K562 (cell line): ENCODE data around the gene ORAI1. TPM values are rescaled to one million over a fixed set of nuclear protein-coding genes. Genes with fewer than 3 reads are reported as not detected.

ENCODE experiments used
- ATAC-seq: fragments of 200-7000 bp; cut with Tn5 transposase; 3 replicates; pipeline ENCODE4 v1.9.1; 2020; ENCODE audit warnings: moderate library complexity
- BruUV-seq: library from RNA; stranded (reverse); fragments of 400-500 nt; replicated peaks from 2 replicates; lab custom pipeline; 2021; lab: Mats Ljungman, UMichigan
- CTCF ChIA-PET: fragments of 300-600 bp; formaldehyde crosslinking; extraction: SDS; loops from one replicate; lab custom pipeline; 2021; ENCODE audit warnings: low intra/inter-chr PET ratio; lab: Yijun Ruan, JAX
- POLR2A ChIA-PET: fragments of 300-600, 350-650 bp; sonication (Branson Sonifier 250); formaldehyde crosslinking; extraction: SDS; loops from one replicate; lab custom pipeline; 2021; ENCODE audit warnings: antibody characterized with exemption, inconsistent platforms; lab: Yijun Ruan, JAX
- DNase-seq, 4 experiments: peaks; one replicate each; pipeline versions ENCODE4 v3.0.0 to v3.0.0-alpha.2; 2011 to 2018; ENCODE audit warnings: low spot score in 3 of 4, mixed read lengths in 3 of 4; ENCODE audit errors: extremely low read depth in 1 of 4
- FAIRE-seq: peaks from 2 replicates; lab custom pipeline; 2011; peaks lifted over from hg19 to GRCh38; lab: Jason Lieb, UNC
- H2AFZ ChIP-seq: 2 replicates; pipeline ENCODE4 v1.6.0; 2011; ENCODE audit warnings: low read depth, low read length, control low read depth, inconsistent platforms
- H3K27ac ChIP-seq: fragments of 200-600 bp; 3 replicates; pipeline ENCODE4 v1.8.0; 2011; ENCODE audit warnings: low read depth, mild to moderate bottlenecking, control low read depth, inconsistent platforms, low read length, moderate library complexity, mixed read lengths; ENCODE audit errors: extremely low read depth
- H3K27me3 ChIP-seq, 2 experiments: fragments of 300-600 bp in 1 of 2; 2 replicates in 1 of 2; 3 replicates in 1 of 2; pipeline versions ENCODE4 v1.6.0 to v1.8.0; 2011; ENCODE audit warnings: inconsistent platforms in 2 of 2, low read length in 2 of 2, mild to moderate bottlenecking in 1 of 2, mixed read lengths in 1 of 2, moderate library complexity in 1 of 2; ENCODE audit not compliant: control insufficient read depth in 2 of 2, insufficient read depth in 2 of 2
- H3K36me3 ChIP-seq: fragments of 300-600 bp; 3 replicates; pipeline ENCODE4 v1.8.0; 2011; ENCODE audit warnings: mild to moderate bottlenecking, low read length, inconsistent platforms; ENCODE audit not compliant: control insufficient read depth, insufficient read depth
- H3K4me1 ChIP-seq, 2 experiments: fragments of 200-600 bp in 1 of 2; replicated peaks in 1 of 2; 2 replicates in 1 of 2; 3 replicates in 1 of 2; pipeline versions ENCODE4 v1.5.1 to v1.8.0; 2011; ENCODE audit warnings: inconsistent platforms in 2 of 2, low read length in 2 of 2, mild to moderate bottlenecking in 1 of 2, mixed read lengths in 1 of 2, moderate library complexity in 1 of 2; ENCODE audit not compliant: control insufficient read depth in 2 of 2, insufficient read depth in 2 of 2
- H3K4me2 ChIP-seq: 2 replicates; pipeline ENCODE4 v1.6.1; 2011; ENCODE audit warnings: low read length, control low read depth, inconsistent platforms, mixed read lengths; ENCODE audit not compliant: insufficient read depth
- H3K4me3 ChIP-seq: fragments of 200-600 bp; sonication (generic), shearing (Covaris generic); 2 replicates; pipeline ENCODE4 v1.5.1; 2016; ENCODE audit warnings: control low read depth, inconsistent platforms
- H3K79me2 ChIP-seq: fragments of 200-600 bp; 3 replicates; pipeline ENCODE4 v1.8.0; 2011; ENCODE audit warnings: low read length, inconsistent platforms; ENCODE audit not compliant: control insufficient read depth, insufficient read depth
- H3K9ac ChIP-seq, 2 experiments: 2 replicates each; pipeline versions ENCODE4 v1.6.0 to v1.6.1; 2011; ENCODE audit warnings: low read depth in 2 of 2, low read length in 2 of 2, control low read depth in 1 of 2, inconsistent platforms in 1 of 2, mild to moderate bottlenecking in 1 of 2, mixed read lengths in 1 of 2; ENCODE audit not compliant: insufficient read depth in 1 of 2
- H3K9me1 ChIP-seq: one replicate; pipeline ENCODE4 v1.6.0; 2011; ENCODE audit warnings: inconsistent platforms, mild to moderate bottlenecking, low read length, moderate library complexity; ENCODE audit not compliant: control insufficient read depth, insufficient read depth
- H3K9me3 ChIP-seq: replicated peaks from 2 replicates; pipeline ENCODE4 v1.5.1; 2011; ENCODE audit warnings: low read depth, low read length, inconsistent platforms; ENCODE audit not compliant: control insufficient read depth, insufficient read depth
- H4K20me1 ChIP-seq: replicated peaks from 2 replicates; pipeline ENCODE4 v1.6.1; 2011; ENCODE audit warnings: low read length, inconsistent platforms, mixed read lengths; ENCODE audit not compliant: control insufficient read depth, insufficient read depth
- BHLHE40 ChIP-seq: IDR thresholded peaks from 2 replicates; pipeline ENCODE4 v1.6.1; 2011; ENCODE audit warnings: low read length, improper control_type of control experiment
- CHCHD3 ChIP-seq: fragments of 250-450 bp; sonication (Bioruptor Pico); IDR thresholded peaks from 2 replicates; pipeline ENCODE4 v2.1.2; 2022; ENCODE audit warnings: mild to moderate bottlenecking
- CREM ChIP-seq: IDR thresholded peaks from 2 replicates; pipeline ENCODE4 v1.6.1; 2014; ENCODE audit warnings: antibody characterized with exemption, low read depth
- GATAD2A ChIP-seq: fragments of 450-650 bp; IDR thresholded peaks from 2 replicates; pipeline ENCODE4 v1.6.1; 2017
- HCFC1 ChIP-seq: IDR thresholded peaks from 2 replicates; pipeline ENCODE4 v1.6.1; 2012; ENCODE audit warnings: low read depth, low read length, improper control_type of control experiment
- SMARCB1 ChIP-seq: IDR thresholded peaks from 2 replicates; pipeline ENCODE4 v1.6.1; 2011; ENCODE audit warnings: improper control_type of control experiment, low read depth; ENCODE audit not compliant: insufficient read length
- TAF1 ChIP-seq: IDR thresholded peaks from 2 replicates; pipeline ENCODE4 v1.6.1; 2011; ENCODE audit warnings: mild to moderate bottlenecking, low read length, moderate library complexity; ENCODE audit not compliant: insufficient read depth, control insufficient read depth, severe bottlenecking; ENCODE audit errors: extremely low read depth
- TRIM28 ChIP-seq: fragments of 450-650 bp; IDR thresholded peaks from 2 replicates; pipeline ENCODE4 v1.6.1; 2017
- ZNF253 ChIP-seq: fragments of 250-450 bp; sonication (Bioruptor Pico); conservative IDR thresholded peaks from 2 replicates; pipeline ENCODE4 v1.6.1; 2021; ENCODE audit warnings: mild to moderate bottlenecking
- ZNF3 ChIP-seq: fragments of 250-450 bp; sonication (Bioruptor Pico); IDR thresholded peaks from 2 replicates; pipeline ENCODE4 v1.5.0; 2021; ENCODE audit warnings: mild to moderate bottlenecking, moderate library complexity
- ZNF318 ChIP-seq, 2 experiments: fragments of 450-650 bp; IDR thresholded peaks; 2 replicates each; pipeline ENCODE4 v1.6.1; 2016; ENCODE audit warnings: mild to moderate bottlenecking in 2 of 2, borderline replicate concordance in 1 of 2, low read depth in 1 of 2, moderate library complexity in 1 of 2
- WGBS: fragments of 100-300 bp; shearing (Covaris generic); methylation state at CpG from one replicate; pipeline ENCODE4 v1.1.6; 2016; ENCODE audit warnings: low coverage, mixed read lengths; ENCODE audit not compliant: insufficient coverage; ENCODE audit errors: missing lambda C conversion rate; 5-methylcytosine and 5-hydroxymethylcytosine counted together
- in situ Hi-C: fragments of 300-500 bp; cut with MboI; formaldehyde crosslinking; loops from 4 replicates; pipeline ENCODE4 v1.15.0; 2018; ENCODE audit warnings: inconsistent platforms, mixed read lengths
- intact Hi-C: fragments of 100-400 bp; cut with micrococcal nuclease; formaldehyde crosslinking; loops from 2 replicates; pipeline ENCODE4 v1.14.2; 2022
- polyA plus RNA-seq, 8 experiments: library from polyadenylated mRNA; depleted of rRNA in 4 of 8; stranded (reverse) in 5 of 8; unstranded in 3 of 8; fragments of >200 nt; fragmentation: Nextera tagmentation in 2 of 8; fragmentation: Illumina TruSeq in 1 of 8; extraction: Ambion mirVana in 2 of 8; extraction: Trizol in 1 of 8; gene quantifications; 2 replicates each; pipeline versions ENCODE4 v1.2.1 to v1.2.3, GENCODE V29; 2011 to 2014; ENCODE audit warnings: inconsistent platforms in 1 of 8, missing spikeins in 1 of 8
- total RNA-seq, 7 experiments: library from RNA; depleted of rRNA in 6 of 7; stranded (reverse); fragments of >200 nt in 6 of 7; fragmentation: Illumina TruSeq in 2 of 7; extraction: Trizol in 2 of 7; gene quantifications; 2 replicates each; pipeline versions ENCODE4 v1.2.1 to v1.2.3, GENCODE V29; 2011 to 2021; ENCODE audit warnings: low replicate concordance in 1 of 7
- TF ChIP-seq, protein P1 (sequence below): fragments of 200-800 bp; sonication (Bioruptor generic); IDR thresholded peaks from 2 replicates; pipeline ENCODE4 v1.6.1; 2017; ENCODE audit warnings: missing genetic modification characterization, missing compliant biosample characterization

Gene ORAI1
- total and polyA plus RNA-seq, 9 of the 15 experiments (the other 6 are each of a cell fraction or from before 2014, with no cell fraction given) = 2.6 to 23.8 (median 9.3) TPM

DNA sequence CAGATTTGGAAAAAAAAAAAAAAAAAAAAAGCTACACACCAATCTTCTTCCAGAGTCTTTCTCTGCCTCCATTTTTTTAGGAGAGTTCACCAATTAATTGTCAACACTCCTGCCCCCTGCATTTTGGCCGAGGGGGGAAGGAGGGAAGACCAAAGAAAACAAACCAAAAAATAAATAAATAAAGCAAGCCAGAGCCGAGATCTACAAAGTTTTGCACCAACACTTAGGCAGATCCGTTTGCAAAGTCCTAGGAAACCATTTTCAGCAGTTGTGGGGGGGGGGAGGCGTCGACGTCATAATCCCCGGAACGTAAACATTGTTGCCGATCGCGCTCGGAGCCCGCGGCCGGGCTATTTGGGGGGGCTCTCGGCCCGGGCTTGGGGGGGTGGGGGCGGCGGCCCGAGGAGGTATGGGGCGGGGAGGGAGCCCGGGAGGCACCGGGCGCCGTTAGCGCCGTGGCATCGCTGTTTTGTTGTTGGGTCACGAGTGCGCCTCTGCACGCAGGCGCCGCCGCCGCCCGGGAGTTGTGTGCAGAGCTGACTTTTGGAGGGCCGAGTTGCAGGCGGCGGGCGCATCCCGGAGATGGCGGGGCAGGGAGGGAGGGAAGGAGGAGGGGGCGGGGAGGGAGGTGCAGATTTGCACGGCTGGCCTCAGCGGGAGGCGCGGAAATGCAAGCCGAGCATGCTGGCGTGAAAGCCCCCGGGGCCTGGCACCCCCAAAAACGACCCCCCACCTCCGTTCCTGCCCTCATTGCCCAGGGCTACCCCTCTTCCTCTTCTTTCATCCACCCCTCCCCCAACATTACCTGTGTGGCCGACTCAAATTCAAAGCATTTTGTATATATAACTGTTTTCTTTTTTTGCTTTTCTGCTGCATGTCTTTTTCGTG, 46.1 kb upstream of the ORAI1 start:
- H3K27ac ChIP-seq = peak overlapping the region; percentile 88
- in situ Hi-C loops = no loop called here
- no peaks in the 10 kb centered on the region for H3K9me1 ChIP-seq
- CTCF ChIA-PET = no interaction called here
- POLR2A ChIA-PET = interaction anchor here (0.6 to 2.1 kb wide), 9 partner anchors 11 to 1490 kb away, joined by 3 to 11 read pairs (median 3); no protein-coding TSS in a partner anchor
- DNase-seq = peak; percentile 78 to 84 (median 84)
- FAIRE-seq = peak; percentile 11
- ATAC-seq = peak; percentile 79
- peak overlapping the region; percentile 90 for H2AFZ ChIP-seq
- H3K27me3 ChIP-seq = no peaks in the 10 kb centered on the region
- intact Hi-C loops = loop anchor here (2.0 kb wide), 1 partner anchor 47 kb away; the partner anchor contains the start of gene ORAI1
- peak overlapping the region; percentile 54 for H3K4me3 ChIP-seq
- H3K4me1 ChIP-seq = peaks cover 42 to 47% of the 10 kb centered on the region in 2 experiments
- no peaks in the 10 kb centered on the region for H3K9me3 ChIP-seq
- peak overlapping the region; percentile 83 for H3K4me2 ChIP-seq
- WGBS = 1% methylated on average over 15 of the region's 54 CpGs
- BruUV-seq = no TSS peak
- H3K36me3 ChIP-seq = peaks cover 5% of the 10 kb centered on the region; the same call in 1 of the 3 replicates
- H4K20me1 ChIP-seq = no peaks in the 10 kb centered on the region
- peaks cover 5% of the 10 kb centered on the region; the same call in 2 of the 3 replicates for H3K79me2 ChIP-seq
- H3K9ac ChIP-seq = peak overlapping the region; percentile 70 to 88
- peak; percentile 81; the same call in 1 of the 2 replicates for TF ChIP-seq GATAD2A
- no peak for TF ChIP-seq ZNF253 (CRISPR knock-in tag)
- no peak; the same call in 1 of the 2 replicates for TF ChIP-seq BHLHE40
- TF ChIP-seq ZNF318 (IDR thresholded peaks at IDR 0.05; ENCODE audit: borderline replicate concordance in 1 of 2, low read depth in 1 of 2) = no peak
- peak; percentile 70 for TF ChIP-seq TAF1
- no peak for TF ChIP-seq SMARCB1
- TF ChIP-seq CREM = peak; percentile 93
- TF ChIP-seq TRIM28 = no peak
- TF ChIP-seq, protein P1, sequence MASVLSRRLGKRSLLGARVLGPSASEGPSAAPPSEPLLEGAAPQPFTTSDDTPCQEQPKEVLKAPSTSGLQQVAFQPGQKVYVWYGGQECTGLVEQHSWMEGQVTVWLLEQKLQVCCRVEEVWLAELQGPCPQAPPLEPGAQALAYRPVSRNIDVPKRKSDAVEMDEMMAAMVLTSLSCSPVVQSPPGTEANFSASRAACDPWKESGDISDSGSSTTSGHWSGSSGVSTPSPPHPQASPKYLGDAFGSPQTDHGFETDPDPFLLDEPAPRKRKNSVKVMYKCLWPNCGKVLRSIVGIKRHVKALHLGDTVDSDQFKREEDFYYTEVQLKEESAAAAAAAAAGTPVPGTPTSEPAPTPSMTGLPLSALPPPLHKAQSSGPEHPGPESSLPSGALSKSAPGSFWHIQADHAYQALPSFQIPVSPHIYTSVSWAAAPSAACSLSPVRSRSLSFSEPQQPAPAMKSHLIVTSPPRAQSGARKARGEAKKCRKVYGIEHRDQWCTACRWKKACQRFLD (CRISPR knock-in tag) = no peak
- TF ChIP-seq CHCHD3 (CRISPR knock-in tag) = no peak
- no peak for TF ChIP-seq HCFC1
- no peak for TF ChIP-seq ZNF3 (CRISPR knock-in tag)
